HFF-Myc (cell line): ENCODE measurements around the gene ARFGAP1.

Experiments
- DNase-seq: peaks from one replicate; pipeline ENCODE4 v3.0.0-alpha.2; 2011; ENCODE audit warnings: low read depth; ENCODE audit errors: extremely low read depth
- H3K4me3 ChIP-seq: replicated peaks from 2 replicates; pipeline ENCODE4 v1.5.1; 2011; ENCODE audit warnings: low read depth, mild to moderate bottlenecking, control low read depth, low read length
- CTCF ChIP-seq: IDR thresholded peaks from 2 replicates; pipeline ENCODE4 v1.5.1; 2012; ENCODE audit warnings: mild to moderate bottlenecking, low read depth, low read length, control low read depth; ENCODE audit errors: missing control alignments

The ARFGAP1 gene

GRCh38 chr20:63306673-63307537 is 34.3 kb downstream of the ARFGAP1 start:
- DNase-seq = no peak
- TF ChIP-seq CTCF = no peak

GRCh38 chr20:63307538-63308217 is 35.1 kb downstream of the ARFGAP1 start:
- no peak for TF ChIP-seq CTCF
- no peak overlapping the region for H3K4me3 ChIP-seq
- DNase-seq = no peak

More at GRCh38 chr20:63306673-63307537, 34.3 kb downstream of the ARFGAP1 start:
- no peak overlapping the region for H3K4me3 ChIP-seq

GRCh38 chr20:63308218-63308911 is 35.8 kb downstream of the ARFGAP1 start:
- no peak for TF ChIP-seq CTCF
- no peak for DNase-seq
- H3K4me3 ChIP-seq = no peak overlapping the region

- peak; percentile 80 for TF ChIP-seq CTCF
- H3K4me3 ChIP-seq = no peak overlapping the region
- DNase-seq = no peak
Observed at GRCh38 chr20:63309261-63310071, 36.9 kb downstream of the ARFGAP1 start.

GRCh38 chr20:63310265-63310991 is 37.8 kb downstream of the ARFGAP1 start:
- TF ChIP-seq CTCF = no peak
- H3K4me3 ChIP-seq = no peak overlapping the region
- no peak for DNase-seq
